ENCODE results near the gene MSL3.

Gene MSL3

GRCh38 chrX:11759461-11760311 lies 1.6 kb downstream of the MSL3 start:
- peak; percentile 91 for DNase-seq

- no peak for DNase-seq
Measured at GRCh38 chrX:11760958-11761357, 2.9 kb downstream of the MSL3 start.

DNA sequence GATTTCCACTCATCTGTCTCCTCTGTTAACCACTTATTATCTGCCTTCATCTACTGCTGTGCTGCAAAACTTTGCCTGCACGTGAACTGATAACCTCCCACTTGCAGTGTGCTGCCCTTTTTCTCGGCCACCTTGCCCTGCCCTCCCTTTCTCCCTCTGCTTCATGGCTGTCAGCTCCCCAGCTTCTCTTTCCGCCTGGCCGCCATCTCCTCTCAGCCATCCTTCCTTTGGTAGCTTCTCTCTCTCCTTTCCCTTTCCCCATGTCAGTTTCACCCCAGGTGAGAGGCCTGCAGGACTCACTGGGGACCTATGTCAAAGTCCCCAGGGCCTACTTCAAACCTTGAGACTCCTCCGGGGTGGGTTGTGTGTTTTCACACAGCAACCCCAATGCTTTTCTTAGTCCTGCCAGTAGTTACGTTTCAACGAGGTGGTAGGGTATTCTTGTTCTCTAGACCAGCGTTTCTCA lies 6.6 kb downstream of the MSL3 start:
- DNase-seq, result no peak

GRCh38 chrX:11765449-11765848 lies 7.4 kb downstream of the MSL3 start:
- no peak for DNase-seq

GRCh38 chrX:11766487-11766886 lies 8.4 kb downstream of the MSL3 start:
- no peak for DNase-seq

DNA sequence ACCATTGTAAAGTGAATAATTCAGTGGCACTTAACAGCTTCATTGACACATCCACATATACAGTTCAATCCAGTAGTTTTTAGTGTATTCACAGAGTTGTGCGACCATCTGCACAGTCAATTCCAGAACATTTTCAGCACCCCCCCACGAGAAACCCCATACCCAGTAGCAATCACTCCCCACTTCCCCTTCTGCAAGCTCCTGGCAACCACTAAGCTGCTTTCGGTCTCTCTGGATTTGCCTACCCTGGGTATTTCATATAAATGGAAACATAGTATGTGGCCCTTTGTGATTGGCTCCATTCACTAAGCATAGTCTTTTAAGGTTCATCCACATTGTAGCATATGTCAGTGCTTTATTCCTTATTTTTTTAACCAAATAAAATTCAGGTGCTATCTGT lies 10.0 kb downstream of the MSL3 start:
- no peak for DNase-seq

DNA sequence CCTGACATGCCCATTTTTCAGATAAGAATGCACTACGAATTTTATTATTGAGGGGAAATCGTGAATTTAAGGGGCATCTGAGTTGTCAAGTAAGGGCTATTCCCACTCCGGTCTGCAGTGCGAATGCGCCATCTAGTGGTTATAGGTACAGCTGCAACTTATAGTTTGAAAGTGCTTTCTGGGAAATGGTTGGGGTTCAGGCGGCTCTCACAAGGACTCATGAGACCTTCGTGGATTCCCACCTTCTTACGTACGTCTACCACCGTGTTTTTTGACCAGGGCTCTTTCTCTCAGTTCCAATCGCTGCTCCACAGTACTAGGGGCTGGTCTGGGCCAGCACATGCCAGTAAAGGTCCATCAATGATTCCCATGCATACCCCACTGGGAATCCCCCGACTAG lies 12.3 kb downstream of the MSL3 start:
- DNase-seq, result peak; percentile 47

- no peak for DNase-seq
Measured at GRCh38 chrX:11778230-11778629, 20.2 kb downstream of the MSL3 start.

DNA sequence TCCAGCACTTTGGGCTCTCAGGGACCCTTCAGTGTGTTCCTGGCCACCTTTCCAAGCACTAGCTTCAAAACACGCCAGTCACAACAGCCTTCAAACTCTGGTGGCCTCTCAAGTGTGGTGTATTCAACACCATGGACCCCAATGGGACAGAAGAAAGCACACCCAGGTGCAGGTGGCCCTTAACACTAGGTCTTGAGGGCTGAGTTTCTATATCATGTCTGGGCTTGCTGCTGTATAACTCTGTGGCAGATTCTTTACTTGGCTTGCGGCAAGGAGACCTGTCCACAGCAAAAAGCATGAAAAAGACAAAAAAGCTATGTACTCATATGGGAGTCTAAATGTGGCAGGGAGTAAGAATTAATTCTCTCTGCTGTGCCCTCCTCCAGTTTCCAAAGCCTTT lies 23.1 kb downstream of the MSL3 start:
- DNase-seq, result no peak

DNA sequence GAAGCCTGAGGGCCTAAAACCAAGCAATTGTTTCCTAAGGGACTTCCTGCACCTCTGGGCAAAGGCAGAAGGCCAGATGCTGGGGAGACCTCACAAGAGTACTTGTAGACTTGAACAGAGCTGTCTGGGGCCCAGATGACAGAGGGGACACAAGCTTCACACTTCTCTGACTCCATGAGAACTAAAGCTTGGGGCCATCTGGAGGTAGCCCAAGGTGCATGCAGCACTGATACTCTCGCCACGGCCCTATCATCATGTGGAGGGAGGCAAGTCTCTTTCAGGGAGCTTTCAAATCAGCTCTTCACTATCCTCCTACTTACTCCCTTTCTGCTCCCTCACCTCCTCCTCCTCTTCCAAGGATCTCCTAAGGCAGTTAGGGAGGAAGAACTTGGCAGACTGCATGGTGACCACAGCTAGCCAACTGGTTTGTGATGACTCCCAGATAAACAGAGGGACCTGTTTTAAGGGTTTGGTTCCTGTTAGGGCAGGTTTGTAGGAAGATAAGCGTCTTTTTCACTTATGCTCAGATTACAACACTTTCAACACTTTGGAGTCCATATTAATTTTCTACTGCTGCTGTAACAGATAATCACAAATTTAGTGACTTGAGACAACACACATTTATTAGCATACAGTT lies 23.8 kb downstream of the MSL3 start:
- no peak for DNase-seq

DNA sequence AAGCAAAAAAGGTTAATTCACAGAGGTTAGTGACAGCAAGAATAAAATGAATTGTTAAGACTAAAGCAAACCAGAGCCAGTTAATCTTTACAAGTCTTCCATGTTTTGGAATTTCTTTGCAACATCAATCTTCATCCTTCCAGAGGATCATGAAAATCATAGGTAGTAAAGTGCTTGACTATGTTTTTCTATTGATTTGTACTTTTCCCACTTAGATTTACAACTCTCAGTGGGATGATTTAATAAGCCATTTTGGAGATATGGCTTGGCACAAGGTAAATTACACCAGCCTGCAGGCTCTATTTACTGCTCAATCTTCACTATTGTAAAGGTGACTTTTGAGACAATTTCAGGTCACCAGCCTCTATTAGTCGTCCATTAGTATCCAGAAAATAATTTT lies 26.5 kb downstream of the MSL3 start:
- DNase-seq, result no peak

GRCh38 chrX:11786862-11787261 lies 28.8 kb downstream of the MSL3 start:
- DNase-seq, result no peak

DNA sequence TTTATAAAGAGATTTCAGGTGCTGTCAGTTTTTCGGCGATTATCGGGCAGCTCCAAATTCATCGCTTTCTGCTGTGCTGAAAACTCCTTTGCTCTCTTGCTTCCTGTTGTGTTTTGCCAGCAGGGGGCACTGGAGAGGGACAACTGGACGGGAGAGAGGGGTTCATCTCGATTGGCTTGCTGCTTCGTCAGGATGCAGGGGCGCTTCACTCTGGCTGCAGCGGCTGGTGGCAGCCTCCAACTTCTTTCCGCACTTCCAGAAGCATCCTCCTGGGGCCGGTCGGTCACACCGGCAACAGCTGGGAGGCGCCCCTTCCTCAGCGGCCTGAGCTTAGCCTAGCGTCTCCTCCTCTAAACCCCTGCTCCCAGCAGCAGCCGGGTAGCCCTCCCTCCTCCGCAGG lies 29.5 kb downstream of the MSL3 start:
- peak; percentile 67 for DNase-seq

DNA sequence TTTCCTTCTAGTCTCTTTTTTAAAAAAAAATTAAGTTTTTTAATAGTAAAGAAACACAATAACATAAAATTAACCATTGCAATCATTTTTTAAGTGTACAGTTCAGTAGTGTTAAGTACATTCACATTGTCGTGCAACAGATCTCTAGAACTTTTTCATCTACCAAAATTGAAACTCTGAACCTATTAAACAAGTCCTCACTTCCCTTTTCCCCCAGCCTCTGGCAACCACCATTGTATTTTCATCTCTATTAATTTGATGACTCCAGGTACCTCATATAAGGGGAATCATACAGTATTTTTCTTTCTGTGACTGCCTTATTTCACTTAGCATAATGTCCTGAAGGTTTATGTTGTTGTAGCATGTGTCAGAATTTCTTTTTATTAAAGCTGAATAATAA lies 31.8 kb downstream of the MSL3 start:
- no peak for DNase-seq

GRCh38 chrX:11791090-11791489 lies 33.1 kb downstream of the MSL3 start:
- DNase-seq, result no peak

DNA sequence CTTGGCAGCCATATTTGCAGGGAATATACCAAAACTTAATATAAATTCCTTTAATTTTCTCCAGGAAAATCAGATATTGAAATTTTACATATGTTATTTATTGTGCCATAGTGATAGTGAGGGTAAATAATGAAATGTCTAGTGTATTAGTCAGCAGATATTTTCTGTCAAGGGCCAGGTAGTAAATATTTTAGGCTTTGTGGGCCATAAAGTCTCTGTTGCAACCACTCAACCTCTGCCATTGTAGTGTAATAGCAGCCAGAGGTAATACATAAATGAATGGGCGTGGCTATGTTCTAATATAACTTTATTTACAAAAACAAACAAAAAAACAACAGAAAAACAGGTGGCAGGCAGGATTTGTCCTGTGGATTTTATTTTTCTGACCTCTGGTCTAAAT lies 33.5 kb downstream of the MSL3 start:
- no peak for DNase-seq

DNA sequence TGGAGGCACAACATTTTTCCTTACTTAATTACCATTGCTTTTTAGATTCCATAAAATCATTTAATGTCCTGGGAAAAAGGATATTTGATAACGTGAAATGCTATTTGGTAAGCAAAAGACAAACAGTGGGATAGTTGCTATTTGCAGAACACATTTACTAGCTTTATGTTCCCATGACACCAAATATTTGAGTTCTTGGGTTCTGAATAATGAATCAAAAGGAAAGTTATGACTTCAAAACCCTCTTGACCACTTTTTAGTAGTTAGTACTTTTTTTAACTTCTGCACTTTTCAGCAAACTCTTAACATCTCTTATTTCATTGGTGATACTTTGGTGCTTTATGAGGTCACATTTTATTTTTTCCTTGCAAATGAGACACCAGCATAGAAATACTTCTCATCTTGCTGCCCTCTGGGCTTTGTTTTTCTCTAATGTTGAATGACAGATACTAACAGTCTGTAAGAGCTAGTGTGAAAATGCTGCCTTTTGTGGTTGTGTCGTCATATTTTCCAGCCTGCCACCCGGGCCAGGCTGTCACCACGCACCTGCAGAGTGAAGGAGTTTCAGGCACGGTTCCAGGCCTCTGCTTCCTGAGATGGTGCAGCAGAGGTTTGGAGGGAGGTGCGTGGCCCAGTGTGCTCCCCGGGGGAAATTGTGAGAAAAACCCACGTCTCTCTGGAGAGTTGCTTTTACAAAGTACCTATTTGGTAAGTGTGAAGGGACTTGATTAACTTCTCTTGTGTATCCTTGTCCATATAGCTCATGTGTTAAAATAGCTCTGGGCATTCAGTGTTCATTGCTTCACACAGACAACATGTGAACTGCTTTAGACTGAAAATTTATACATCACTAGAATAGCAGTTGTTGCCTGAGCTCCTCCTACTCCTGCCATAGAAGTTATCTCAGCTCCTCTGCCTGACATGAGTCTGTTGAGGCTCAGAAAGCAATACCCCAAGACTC lies 34.7 kb downstream of the MSL3 start:
- peak; percentile 25 for DNase-seq

DNA sequence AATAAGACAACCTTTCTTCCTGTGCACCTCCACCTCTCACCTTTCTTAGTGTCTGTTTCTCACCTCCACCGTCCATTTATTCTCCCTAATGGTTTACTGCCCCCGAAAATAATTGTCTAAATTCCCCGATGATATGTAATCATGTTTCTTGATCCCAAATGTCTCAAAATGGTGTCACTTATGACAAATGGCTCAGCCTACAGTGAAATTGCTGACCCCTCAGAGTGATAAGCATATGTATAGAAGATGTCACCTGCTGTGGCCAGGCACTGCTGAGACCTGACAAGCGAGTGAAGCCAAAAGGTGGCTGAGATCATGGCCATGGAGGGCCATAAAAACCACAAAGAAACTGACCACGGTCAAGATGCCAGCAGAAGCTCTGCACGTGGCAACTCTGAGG lies 35.7 kb downstream of the MSL3 start:
- no peak for DNase-seq

DNA sequence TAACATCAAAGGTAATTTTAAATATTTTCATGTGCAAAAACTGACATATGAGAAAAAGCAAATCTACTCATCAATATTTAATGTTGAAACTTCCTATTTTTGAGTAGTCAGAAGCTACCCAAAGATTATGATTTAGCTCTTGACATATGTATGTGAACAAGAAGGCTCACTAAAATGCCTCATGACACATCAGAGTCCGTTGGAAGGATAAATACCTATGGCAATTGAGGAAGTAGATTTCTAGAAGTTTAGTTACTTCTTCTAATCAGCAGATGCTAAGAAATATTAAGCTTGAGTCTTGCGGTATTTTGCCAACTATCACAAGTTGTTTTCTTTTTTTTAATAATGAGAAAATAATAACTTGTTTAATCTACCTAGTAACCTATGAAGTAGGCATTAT lies 55.3 kb downstream of the MSL3 start:
- DNase-seq, result no peak
